Measurements from ENCODE around the gene ILKAP.
"Not testable (repeated sequence)": the region's sequence is repeated elsewhere in the genome, so short reads cannot be mapped to it uniquely, and the experiment has no call there.

ILKAP gene

DNA sequence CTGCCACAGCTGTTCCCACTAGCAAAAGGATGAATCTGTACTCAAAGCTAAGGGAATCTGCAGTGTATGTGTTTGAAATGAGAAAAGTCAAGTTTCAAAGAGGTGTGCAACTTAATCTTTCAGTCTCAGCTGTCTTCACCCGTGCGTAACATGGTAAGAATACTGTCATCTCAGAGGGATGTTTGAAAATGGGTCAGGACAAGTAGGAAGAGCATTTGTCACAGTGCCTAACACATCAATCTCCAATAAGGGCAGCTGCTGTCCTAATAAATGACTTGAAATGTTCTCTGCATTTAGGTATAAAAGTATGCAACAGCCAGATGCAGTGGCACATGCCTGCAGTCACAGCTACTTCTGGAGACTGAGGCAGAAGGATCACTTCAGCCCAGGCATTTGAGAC lies 13.1 kb downstream of the ILKAP start:
- DNase-seq = no peak

DNA sequence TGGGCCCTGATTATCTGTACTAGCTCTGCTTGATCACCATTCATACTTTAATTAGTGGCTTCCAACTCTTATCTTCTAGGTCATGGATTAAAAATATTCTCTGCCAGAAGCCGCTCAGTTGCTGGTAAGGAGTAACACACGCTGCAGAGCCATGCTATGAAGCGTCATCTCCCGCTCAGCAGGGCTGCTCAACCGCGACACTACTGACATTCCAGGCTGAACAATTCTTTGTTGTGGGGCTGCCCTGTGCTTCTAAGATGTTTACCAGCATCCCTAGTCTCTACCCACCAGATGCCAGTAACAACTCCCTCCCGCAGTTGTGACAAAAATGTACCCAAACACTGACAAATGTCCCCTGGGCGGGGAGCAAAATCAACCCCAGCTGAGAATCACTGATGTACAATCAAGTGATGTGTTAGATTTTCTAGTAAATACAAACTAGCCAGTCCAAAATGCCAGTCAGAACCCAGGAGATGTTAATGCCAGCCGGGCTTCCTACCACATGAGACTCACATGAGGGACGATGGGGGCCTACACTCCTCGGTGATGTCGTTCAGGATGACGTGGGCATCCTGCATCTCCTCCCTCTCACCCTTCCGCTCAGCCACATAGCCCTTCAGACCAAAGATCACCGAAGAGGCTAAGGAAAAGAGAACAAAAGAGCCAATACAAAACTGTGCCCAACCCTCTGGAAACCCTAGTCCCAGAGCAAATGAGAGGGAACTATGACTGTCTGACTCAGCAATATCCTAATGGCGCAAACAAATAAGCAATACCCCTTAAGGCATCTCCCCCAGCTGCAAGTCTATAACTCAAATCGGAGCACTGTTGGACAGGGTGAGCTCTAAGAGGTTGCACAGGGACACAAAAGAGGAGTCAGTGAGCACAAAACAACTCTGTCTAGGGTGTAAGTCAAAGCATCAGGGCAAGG lies 15.6 kb downstream of the ILKAP start:
- DNase-seq = no peak

DNA sequence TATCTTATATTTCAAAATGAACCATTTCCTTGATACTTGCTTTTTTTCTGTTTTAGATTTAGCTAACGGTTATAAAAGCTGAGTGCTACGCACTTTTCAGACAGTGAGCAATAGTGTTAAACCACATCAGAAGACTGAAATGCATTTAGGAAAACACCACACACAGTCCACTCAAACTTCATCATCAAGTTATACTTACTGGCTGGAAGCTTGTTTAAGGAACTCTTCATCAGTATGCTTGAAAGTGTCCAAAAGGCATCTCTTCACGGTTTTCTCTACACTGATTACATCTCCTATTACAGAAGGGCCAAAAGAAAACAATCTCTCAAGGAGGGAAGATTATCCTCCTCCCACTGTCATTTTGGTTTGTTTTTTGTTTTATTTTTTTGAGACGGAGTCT lies 19.7 kb downstream of the ILKAP start:
- no peak for DNase-seq

DNA sequence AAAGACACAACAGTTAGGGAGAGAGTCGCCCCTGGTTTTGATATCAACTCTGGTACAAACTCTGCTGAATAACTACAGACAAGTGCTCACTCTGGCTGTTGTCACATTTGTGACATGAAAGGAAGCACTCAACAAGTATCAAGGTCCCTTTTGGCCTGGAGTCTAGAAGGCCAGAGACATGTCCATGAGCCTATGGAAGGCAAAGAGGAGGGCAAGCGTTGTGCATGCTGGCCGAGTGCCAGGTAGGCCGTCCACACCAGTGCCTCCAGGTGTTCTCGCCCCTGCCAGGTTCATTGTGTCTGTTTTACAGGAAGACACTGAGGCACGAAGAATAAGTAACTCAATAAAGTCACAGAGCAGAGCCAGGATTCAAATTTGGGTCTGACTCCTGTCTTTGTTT lies 21.1 kb downstream of the ILKAP start:
- DNase-seq = no peak

DNA sequence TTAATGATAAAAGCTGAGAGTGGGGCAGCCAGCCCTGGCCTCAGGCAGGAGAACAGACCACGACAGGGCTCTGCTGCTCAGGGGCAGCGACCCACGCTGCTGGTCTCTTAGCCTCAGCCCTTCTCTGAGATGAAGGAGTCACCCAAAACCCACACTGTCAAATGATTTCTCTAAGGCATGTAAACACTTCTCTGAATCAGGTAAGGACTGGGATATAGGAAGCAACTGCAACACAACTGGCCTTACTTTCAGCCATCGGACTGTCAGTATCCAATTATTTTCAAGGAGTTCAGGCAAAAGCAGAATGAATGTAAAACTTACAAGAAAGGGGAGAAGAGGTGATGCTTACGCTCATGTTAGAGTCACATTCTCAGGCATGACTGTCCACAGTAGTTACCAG lies 22.9 kb downstream of the ILKAP start:
- no peak for DNase-seq

DNA sequence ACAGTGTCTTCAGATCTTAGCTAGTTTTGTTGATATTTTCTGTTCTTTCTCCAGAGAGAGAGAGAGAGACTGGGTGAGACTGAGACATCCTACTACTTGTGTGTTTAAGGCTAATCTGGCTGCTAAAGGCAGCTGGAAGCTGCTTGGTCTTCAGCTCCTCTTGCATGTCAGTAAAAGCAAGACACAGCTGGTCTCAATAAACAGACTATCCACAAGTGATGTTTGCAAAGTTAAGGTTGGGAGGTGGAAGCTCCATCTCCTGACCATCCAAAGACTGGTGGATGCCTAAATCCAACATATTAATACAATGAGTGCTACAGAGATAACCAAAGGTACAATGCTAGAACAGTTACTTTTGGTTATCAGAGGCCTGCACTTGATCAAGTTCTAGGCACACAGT lies 26.9 kb downstream of the ILKAP start:
- no peak for DNase-seq

DNA sequence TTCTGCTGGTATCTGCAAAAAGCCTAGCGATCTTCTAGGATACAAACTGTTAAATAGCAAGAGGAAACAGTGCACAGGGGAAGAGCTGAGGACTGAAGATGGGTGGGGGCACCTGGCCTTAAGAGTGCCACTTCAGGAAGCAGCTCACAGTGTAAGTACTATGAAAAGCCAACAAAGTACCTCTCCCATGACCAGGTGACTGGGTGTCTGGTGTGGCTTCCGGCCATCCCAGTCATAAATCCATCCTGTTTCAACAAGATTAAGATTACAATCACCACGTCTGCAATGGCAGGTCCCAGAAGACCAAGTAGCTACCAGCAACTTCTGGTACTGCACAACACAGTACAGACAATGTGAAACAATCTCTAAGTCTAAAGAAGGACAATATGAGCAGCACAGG lies 28.8 kb downstream of the ILKAP start:
- no peak for DNase-seq

DNA sequence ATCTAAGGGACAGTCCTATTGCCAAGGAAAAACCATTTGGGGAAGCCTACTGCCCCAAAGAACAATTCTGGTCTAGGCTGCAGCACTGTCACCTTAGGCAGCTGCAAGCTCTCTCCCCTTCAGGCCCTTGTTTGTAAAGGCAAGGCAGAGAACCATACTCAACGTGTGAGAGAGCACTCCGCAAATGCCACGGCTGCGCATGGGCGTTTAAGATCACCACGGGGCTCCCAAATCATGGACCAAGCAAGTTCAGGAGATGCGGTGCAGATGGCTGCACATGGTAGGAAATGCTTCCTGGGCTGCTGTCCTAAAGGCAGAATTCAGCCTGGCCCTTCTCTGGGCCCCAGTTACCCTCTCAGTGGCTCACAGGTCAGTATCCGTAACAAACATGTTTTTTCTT lies 29.2 kb downstream of the ILKAP start:
- no peak for DNase-seq

DNA sequence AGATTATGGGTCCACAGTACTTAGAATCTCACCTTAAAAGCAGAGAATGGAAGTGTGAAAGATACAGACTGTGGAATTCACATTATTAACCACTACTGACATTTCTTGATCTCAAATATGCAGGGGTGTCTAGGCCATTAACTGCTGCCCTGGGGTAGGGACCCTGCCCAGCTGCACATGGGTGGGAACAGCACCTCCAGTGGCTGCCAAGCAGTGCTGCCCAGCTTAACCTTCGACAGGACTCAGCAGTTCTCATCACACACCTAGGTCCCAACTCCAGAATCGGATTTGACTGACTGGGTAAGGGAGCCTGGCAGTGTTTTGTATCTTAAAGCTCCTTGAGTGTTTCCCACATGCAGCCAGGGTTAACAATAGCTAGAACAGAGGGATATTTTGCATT lies 29.8 kb downstream of the ILKAP start:
- no peak for DNase-seq

DNA sequence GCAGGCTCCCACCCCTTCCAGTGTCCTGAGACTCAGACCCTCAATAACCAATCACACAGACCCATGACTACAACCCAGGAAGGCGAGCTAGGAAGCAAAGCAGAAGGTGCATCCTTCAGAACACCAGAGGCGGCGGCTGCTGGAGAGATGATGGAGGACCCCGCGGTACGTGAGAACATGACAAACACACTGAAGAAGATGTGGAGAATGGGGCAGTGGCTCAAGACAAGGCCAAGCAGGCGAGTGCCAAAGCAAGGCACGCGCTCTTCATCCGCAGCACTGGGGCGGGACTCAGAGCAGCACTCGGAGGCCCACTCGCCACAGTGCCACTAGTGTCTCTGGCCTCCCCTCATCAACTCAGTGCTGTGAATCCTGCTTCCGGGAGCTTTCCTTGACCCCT lies 31.1 kb downstream of the ILKAP start:
- DNase-seq = no peak

DNA sequence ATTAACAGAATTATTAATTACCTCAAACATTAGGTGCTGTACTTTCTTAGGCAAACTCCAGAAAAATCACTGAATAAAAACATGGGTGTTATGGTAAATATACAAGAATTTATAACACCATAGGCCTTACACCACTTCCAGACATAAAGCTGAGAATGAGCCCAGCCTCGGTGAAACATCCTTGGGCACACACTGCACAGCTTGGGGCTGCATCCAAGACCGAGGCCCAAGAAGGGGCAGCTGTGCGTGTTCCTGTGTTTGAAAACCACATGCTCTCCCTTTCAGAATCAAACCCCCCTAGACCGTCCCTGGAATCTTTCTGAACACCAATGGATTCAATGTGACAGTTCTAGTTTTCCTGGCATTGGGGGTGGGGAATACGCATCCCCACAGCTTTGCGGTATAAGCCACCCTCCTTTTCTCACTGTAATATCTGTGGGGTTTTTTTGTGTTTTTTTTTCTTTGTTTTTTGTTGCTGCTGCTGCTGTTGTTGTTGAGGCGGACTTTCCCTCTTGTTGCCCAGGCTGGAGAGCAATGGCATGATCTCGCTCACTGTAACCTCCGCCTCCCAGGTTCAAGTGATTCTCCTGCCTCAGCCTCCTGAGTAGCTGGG lies 31.8 kb downstream of the ILKAP start:
- no peak for DNase-seq

DNA sequence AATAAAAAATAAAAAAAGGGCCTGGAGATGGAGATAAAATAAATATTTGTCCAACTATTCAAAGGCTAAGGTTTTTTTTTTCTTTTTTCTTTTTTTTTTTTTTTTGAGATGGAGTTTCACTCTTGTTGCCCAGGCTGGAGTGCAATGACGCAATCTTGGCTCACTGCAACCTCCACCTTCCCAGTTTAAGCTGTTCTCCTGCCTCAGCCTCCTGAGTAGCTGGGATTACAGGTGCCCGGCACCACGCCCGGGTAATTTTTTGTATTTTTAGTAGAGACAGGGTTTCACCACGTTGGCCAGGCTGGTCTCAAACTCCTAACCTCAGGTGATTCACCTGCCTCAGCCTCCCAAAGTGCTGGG lies 32.4 kb downstream of the ILKAP start:
- not testable (repeated sequence) for DNase-seq

DNA sequence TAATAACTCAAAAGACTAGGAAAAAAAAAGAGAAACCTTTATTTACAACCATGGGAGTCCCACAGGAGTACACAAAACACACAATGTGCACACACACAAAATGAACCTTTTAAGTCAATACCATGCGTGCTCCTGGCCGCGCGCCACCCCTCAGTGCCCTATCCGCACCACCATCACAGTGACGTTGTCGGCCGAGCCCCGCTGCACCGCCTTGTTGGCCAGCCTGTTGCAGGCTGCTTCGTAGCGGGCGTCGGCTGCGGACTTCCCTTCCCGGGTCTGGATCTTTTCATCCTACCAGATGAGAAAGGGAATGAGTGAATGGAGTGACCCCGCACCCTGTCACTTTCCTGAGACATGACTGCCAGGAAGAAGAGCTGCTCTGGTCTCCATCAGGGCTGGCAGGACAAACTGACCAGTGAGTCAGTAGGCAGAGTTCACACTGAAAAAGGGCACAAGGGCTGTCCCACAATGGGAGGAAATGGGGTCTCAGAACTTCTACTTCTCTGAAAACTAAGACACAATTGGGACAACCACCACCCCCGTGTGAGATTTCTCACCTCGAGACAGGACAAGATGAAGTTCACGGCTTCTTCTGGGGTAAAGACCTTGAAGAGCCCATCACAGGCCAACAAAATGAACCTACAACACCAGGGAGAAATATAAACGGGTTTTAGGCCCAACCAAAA lies 33.0 kb downstream of the ILKAP start:
- no peak for DNase-seq

DNA sequence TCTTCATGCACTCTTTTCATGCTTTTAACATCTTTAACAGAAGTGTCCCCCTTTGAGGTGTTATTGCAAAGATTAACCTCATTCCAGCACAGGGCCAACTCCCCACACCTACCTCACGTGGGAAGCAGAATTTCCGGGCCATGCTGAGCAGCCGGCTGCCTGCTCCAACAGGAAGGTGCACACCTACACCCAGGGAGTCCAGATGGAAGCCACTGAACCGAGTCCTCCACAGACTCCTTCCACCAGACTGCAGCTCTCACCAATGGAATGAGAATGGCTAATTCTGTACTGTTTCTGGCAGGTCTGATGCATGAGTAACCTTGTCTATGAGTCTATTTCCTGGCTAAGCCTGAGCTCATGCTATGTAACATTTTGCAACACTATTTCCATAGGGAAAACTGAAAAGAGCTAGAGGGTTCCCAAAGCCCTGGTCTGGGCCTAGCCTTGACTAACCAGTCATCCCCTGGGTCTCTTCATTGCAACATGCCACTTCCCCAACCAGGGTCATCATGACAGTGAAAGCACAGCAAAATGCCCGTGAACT lies 33.7 kb downstream of the ILKAP start:
- no peak for DNase-seq

DNA sequence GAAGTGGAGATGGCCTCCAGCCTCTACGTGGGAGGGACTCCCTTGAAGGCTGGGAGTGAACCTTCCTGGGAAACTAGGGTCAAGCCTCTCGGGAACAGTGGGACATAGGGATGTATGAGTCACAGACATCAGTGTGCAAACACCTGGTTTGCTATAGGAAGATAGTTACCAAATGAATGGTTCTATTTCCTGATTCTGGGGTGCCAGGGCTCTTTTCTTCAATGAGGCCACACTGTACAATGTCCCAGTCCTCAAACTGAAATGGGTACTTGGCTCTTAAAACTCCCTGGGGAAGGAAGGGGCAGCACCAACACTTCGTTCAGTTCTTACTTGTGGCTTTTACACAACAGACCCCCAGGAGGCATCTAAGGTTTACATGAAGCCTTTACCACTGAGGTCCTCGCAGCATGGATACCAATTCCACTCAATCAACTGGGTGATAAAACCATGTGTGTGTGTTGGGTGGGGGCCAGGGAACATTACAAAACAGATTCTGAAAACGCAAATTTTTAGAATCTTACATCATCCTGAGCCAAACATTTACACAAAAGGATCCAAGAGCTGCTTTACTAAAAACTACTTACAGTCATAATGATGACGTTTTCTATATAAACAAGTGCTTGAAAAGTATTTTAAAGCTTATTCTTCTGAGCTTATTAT lies 34.3 kb downstream of the ILKAP start:
- DNase-seq = no peak

DNA sequence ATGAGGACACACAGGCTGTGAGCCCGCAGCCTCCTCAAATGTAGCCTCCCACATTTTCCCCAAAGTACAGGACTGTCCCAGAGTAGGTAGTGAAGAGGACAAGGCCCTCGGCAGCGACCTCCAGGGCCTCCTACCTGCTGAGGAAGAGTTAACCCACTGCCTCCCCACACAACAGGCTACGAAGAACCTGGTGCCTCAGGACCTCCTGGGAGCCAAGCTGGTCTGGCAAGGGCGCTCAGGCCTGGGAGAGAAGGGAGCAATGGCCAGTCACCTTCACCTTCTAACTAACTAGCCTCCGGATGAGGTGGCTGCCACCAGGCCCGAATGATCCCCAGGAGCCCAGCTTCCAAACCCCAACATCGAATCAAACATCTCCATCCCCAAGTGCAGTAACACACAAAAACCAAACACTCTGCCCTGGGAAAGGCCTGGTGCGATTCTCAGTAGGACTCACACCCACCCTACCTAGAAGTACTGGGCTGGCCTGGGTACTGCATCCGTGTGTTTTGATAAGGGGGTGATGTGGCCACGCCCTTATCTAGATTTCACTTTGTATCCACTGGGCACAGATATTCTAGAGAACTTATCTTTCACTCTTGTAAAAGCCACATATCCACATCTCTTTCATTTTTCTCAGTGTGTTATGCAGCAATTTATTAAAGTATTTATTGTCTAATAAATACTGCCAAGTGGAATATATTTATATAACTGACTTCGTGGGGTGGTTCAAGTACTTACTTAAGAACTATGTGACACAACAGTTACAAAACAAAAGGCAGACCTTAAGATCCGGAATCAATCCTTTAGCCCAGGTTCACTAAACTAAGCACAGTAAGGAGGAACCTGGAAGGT lies 35.1 kb downstream of the ILKAP start:
- DNase-seq = no peak

DNA sequence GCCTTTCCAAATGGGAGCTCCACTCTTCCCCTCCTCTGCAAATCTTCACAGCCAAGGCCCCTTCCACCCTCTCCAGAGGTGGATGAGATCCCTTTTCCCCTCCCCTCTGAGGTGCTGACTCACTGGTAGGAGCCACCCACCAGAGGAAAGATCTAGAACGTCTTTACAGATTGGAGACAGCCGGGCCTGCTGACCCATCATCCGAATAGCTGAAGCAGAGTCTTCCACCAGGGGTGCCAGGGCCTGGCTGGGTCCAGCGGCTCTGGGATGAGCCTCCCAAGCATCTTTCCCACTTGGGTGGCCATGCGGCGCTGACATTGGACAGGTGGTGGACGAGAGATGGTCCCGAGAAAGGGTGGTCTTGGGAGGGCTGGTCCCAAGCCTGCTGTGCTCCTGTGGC lies 35.7 kb downstream of the ILKAP start:
- DNase-seq = no peak

DNA sequence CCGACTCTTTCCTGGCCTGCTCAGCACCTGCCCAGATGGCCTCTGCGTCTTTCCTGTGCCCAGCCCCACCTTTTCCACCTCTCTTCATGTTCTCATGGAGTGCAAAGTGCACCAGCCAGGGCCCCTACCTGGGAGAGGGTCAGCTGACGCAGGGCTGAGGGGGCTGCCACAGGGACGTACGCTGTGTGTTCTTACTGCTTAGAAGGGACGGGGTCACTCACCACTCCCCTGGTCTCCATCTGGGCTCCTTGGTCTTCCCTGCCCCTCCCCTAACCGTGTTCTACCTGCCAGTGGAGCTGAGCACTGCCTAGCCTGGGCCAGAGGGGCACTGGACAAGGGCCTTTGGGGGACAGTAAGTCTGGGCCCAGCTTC lies 36.2 kb downstream of the ILKAP start:
- DNase-seq = no peak

DNA sequence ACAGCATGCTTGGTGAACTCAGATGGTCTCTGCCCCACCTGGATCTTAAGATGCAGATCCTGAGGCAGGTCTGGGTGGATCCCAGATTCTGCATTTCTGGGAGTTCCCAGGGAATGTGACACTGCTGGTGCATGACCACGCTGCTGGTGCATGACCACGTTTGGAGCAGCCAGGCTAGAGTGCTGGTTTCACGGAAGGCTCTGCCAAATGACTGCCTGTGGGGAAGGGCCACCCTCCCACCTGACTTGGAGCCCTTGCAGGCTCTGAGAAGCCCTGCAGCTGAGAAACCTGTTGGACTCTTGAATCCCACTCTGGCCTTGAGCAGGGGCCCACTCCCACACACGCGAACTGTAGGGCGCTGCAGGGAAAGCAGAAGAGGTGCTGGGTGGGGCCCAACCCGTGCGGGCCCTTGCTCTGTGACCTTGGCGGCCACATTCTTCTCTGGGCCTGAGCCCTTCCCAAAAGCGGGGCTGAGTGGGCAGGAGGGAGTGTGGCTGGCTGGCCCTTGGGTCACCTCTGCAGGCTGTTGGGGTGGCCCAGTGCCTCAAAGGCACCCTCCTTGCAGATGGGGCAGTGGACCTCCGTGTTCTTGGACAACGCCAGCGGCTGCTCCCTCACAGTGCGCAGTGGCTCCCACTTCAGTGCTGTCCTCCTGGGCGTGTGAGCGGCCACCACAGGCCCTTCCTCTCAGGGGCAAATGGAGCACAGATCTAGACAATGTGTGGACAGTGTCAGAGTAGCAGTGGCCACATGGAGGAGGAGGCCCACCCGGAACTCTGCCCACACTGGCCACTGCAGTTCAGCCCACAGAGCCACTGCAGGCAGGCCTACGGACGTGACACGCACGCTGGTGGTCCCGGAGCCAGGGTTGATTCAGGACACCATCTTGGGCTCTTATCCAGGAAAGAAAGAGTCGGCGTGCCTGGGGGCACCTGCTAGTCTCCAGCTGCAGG lies 36.8 kb downstream of the ILKAP start:
- no peak for DNase-seq

DNA sequence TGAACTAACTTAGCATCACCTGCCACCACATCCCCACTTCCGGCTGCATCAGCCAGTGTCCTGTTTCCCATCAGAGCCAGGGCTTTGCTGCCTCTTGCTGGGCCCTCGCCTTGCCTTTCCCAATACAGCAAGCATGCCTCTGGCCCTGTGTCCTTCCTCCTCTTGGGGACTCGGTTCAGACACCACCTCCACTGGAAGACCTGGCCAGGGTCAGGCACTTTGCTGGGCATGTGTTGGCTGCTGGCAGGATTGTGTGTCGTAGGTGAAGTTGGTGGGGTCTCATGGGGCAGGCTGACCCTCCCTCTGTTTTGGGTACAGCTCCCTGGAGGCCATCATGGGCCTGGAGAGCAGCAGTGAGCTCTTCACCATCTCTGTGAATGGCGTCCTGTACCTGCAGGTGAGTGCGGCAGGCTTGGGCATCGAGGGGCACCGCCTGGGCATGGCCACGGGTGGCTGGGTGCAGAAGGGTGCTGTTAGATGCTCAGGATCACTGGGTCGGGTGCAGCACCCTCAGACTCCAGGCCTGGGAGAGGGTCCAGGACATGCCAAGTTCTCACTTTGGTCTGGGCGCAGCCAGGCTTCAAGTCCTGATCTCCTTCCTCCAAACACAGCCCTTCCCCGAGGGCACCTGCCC lies 38.1 kb downstream of the ILKAP start:
- no peak for DNase-seq

DNA sequence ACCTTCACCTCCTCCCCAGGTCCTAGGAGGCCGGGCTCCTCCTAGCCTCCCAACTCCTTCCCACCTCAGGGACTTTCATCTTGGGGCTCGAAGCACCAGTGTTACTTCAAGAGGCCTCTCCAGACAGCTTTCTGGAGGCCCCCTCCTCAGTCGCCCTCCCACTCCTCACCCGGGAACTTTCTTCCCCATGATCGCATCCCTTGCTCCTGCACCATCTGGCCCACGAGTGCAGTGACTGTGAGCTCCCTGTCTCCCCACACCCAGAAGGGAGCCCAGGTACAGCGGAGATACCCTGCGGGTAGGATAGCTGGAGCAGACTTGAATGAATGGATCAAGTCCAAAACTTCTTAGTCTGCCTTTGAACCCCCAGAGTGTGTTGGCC lies 38.6 kb downstream of the ILKAP start:
- no peak for DNase-seq

All from T-helper 9 cell (primary cell).